Hematopoietic multipotent progenitor cell treated with erythropoietin and hydrocortisone succinate and interleukin-3 and kit ligand, for 4 days (in vitro differentiated cells): ENCODE measurements around the gene DUS3L.

ENCODE experiments used
- DNase-seq: peaks from one replicate; pipeline ENCODE4 v3.0.0-alpha.2; 2015

Gene DUS3L

GRCh38 chr19:5790559-5791520 is at the start of gene DUS3L:
Gene DUS3L (minus strand): TSS chr19:5791163. CDS start chr19:5791141, 22 bp downstream.
- DNase-seq: peak; percentile 99

- DNase-seq: peak; percentile 57
These were observed 48.4 kb upstream of the DUS3L start, which contains the start of gene FUT6 for GRCh38 chr19:5839065-5840017. Gene FUT6 (minus strand): TSS chr19:5839702. CDS start chr19:5832567, 7,135 bp downstream.

GRCh38 chr19:5838353-5839064 is 47.5 kb upstream of the DUS3L start:
- DNase-seq: no peak

GRCh38 chr19:5837761-5838352 is 46.9 kb upstream of the DUS3L start:
- DNase-seq: peak; percentile 12

GRCh38 chr19:5832527-5833216 is 41.7 kb upstream of the DUS3L start:
- no peak for DNase-seq

GRCh38 chr19:5832061-5832460 is 41.1 kb upstream of the DUS3L start:
- no peak for DNase-seq

GRCh38 chr19:5831159-5831558 is 40.2 kb upstream of the DUS3L start:
- DNase-seq: no peak

- DNase-seq: no peak
These were observed 38.8 kb upstream of the DUS3L start for GRCh38 chr19:5829567-5830310.

GRCh38 chr19:5828661-5829566 is 38.0 kb upstream of the DUS3L start:
- DNase-seq: peak; percentile 64

- DNase-seq: peak; percentile 96
These were observed 37.1 kb upstream of the DUS3L start for GRCh38 chr19:5827891-5828660.

GRCh38 chr19:5827342-5827890 is 36.5 kb upstream of the DUS3L start:
- DNase-seq: no peak

- peak; percentile 78 for DNase-seq
These were observed 35.8 kb upstream of the DUS3L start for GRCh38 chr19:5826531-5827341.

- no peak for DNase-seq
These were observed 34.2 kb upstream of the DUS3L start for GRCh38 chr19:5825178-5825577.

- DNase-seq: no peak
These were observed 33.8 kb upstream of the DUS3L start for GRCh38 chr19:5824751-5825150.

GRCh38 chr19:5823579-5824281 is 32.8 kb upstream of the DUS3L start:
- no peak for DNase-seq

GRCh38 chr19:5822181-5822844 is 31.4 kb upstream of the DUS3L start:
- no peak for DNase-seq
